Activated T-helper 9 cell treated with anti-CD3 and anti-CD28 coated beads, Interleukin-2, amount 50 U/mL, for 16 hours (primary cell): ENCODE measurements around the gene MTPN.

Experiments used
- DNase-seq: peaks from one replicate; pipeline ENCODE4 v3.0.0-alpha.2; 2020; ENCODE audit warnings: low read depth

MTPN gene

GRCh38 chr7:135956393-135956792 is 20.8 kb downstream of the MTPN start:
- no peak for DNase-seq

DNA sequence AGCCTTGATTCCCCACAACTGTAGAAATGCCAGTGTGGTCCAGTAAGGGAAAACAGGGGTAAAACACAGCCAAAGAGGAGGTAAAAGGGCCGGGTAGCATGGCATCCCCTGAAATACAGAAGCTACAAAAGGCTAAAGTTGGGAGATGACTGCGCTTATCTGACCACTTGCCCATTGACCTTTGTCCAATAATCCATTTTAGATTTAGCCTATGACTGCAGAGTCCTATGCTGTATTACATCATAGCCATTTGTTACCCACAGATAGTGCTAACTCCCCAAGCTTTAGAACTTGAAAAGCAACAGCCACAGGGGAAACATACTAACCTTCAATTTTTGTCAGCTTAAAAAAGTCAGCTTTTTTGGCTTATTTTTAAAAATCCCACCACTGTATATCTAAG is 26.2 kb downstream of the MTPN start:
- no peak for DNase-seq

- DNase-seq = no peak
Measured at GRCh38 chr7:135950429-135950828, 26.7 kb downstream of the MTPN start.

- no peak for DNase-seq
Measured at GRCh38 chr7:135946289-135947055, 30.7 kb downstream of the MTPN start.

GRCh38 chr7:135944753-135945152 is 32.4 kb downstream of the MTPN start:
- no peak for DNase-seq

GRCh38 chr7:135943134-135943879 is 33.9 kb downstream of the MTPN start:
- no peak for DNase-seq

DNA sequence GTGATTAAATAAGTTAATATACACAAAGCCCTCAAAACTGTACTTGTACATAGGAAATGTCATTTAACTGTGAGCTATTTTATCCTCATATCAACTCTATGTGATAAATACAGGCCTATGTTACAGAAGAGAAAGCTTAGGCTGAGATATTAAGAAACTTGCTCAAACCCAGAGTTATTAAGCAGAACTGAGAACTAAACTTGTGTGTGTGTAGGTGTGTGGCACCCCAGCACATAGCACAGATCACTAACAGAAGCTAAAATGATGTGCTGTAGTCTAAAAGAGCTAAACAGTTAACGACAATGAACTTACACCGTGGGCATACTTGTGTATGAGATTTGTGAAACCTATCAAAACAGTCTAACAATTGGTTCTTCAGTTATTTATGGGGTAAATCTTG is 34.5 kb downstream of the MTPN start:
- DNase-seq = no peak

DNA sequence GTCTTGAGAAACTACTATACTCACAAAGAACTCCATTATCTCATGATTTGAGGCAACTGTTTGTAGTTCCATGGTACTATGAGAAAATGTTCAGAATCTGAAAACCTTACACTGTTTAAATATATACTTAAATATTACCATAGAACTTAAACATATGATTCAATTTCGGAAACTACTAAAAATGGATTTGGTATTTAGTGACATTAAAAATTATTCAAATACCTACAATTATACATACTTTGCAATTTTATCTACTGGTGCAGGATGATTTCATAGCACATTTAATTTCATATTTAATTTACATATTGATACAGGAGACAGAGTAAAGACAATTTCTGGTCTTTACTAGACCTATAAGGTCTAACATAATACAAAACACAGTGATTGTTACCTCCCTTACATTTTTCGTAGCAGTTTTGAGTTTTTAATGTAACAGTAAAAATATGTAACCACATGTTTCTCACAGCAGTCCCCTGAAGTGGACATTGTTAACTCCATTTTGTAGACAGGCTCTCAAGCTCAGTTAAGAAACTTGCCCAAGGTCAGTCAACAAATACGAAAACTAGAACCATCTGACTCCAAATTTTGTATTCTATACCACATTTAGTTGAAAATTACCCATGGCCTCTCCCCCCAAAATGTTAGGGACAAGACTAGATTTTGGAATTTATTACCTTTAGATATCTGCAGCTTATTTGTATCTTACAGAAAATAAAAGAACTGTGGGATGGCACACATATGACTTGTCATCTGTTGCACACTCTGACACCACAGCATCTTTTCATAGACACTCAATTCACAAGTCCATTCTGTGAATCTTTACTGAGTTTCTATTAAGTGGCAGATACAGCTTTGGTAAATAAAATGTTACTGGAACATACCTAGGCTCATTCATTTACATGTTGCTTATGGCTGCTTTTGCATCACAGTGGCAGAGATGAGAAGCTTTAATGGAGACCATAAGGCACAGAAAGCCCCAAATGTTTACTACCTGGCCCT is 36.8 kb downstream of the MTPN start:
- no peak for DNase-seq

GRCh38 chr7:135939261-135939812 is 37.8 kb downstream of the MTPN start:
- DNase-seq = no peak

DNA sequence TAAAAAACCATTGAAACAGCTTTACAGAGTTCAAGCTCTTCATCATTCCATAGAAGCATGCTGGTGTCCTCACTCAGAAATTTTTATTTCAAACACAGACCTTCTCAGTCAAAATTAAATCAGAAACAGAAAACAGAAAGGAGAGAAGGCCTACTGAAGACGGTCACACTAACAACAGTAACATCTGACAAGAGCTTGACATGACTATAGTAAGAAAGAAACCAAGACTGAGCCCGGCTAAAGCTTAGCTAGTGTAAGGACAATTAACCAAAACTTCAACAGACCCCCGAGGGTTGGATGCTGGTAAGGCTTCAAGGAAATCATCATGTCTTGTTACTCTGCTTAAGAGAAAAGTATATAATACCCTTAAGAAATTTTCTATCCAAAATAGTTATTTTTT is 38.6 kb downstream of the MTPN start:
- DNase-seq = no peak

DNA sequence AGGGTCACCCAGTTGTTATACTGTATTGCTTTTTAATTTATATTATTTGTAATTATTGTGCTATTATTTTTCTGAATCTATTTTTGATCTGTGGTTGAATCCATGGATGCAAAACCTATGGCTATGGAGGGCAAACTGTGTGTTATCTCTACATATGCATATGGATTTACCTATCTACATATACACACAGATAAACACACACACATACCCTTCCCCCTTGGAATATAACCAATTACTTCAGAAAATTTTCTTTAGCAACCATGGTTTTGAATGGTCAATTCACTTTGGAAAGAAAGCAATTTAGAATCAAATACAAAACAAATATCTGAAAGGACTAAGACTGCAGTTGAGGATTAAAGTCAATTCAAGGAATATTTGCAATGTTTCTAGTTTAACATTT is 39.1 kb downstream of the MTPN start:
- no peak for DNase-seq

DNA sequence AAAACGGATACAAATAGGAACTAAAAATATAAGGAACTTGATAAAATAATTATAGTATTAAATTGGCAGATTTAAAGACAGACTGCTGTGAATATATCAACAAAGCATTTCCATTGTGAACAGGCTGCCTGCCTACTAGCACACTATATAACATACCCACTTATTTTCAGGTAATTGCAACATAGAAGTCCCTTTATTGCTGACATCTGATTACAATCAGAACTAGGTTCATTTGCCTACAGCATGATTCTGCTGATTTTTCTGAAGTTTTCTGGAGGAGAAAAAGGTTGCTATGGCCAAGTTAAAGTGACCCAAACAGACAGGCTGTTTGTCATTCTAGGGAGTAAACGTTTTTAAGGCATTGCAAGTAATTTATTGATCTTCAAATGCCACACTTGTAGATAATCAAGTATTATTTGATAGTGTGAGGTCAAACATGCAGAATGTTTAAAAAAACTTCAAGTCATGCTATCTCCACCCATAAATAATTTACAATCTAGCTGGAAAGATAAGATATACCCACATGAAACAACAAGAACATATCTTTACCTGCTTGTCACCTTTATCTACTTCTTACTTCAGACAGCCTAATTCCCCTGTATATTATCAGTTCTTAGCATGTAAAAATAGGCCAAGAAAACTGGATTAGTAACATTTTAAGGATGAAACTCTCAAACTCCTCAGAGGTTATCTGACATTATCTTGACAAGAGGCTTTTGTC is 40.5 kb downstream of the MTPN start:
- no peak for DNase-seq

- DNase-seq = no peak
Measured at GRCh38 chr7:135934651-135935050, 42.5 kb downstream of the MTPN start.

DNA sequence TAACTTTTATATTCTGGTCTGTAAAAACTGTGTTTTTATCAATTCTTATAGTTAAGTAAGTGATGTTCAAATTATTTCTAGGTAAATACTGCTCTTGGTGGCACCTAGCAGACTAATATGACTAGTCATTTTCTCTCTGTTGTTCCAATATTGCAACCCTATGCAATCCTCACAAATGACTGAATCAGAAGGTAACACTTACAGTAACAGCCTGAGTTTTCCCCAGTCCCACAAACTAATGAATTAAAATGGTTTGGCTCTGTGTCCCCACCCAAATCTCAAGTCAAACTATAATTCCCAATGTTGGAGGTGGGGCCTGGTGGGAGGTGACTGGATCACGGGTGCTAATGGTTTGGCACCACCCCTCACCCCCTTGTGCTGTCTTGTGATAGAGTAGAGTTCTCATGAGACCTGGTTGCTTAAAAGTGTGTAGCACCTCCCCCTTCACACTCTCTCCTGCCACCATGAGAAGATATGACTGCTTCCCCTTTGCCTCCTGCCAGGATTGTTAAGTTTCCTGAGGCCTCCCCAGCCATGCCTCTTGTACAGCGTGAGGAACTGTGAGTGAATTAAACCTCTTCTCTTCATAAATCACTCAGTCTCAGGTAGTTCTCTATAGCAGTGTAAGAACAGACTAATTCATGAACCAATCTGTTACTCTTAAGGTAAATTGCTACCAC is 43.5 kb downstream of the MTPN start:
- DNase-seq = no peak

DNA sequence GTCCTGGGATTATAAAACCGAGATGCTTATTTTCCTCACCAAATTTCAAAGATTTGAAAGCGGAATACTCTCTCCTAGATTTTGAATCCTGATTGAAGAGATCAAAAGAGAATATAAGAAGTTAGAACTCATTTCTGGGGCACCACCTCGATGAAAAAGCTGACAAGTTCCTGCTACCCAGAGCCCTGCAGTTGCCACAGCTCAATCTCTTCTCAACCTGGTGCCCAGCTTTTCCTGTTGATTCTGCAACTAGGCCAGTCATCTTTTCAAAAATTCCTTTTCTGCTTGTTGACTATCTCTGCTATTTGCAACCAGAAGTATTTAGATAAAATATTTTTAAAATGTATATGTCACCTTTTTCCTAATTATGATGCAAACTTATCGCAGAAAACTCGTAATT is 45.0 kb downstream of the MTPN start:
- no peak for DNase-seq

DNA sequence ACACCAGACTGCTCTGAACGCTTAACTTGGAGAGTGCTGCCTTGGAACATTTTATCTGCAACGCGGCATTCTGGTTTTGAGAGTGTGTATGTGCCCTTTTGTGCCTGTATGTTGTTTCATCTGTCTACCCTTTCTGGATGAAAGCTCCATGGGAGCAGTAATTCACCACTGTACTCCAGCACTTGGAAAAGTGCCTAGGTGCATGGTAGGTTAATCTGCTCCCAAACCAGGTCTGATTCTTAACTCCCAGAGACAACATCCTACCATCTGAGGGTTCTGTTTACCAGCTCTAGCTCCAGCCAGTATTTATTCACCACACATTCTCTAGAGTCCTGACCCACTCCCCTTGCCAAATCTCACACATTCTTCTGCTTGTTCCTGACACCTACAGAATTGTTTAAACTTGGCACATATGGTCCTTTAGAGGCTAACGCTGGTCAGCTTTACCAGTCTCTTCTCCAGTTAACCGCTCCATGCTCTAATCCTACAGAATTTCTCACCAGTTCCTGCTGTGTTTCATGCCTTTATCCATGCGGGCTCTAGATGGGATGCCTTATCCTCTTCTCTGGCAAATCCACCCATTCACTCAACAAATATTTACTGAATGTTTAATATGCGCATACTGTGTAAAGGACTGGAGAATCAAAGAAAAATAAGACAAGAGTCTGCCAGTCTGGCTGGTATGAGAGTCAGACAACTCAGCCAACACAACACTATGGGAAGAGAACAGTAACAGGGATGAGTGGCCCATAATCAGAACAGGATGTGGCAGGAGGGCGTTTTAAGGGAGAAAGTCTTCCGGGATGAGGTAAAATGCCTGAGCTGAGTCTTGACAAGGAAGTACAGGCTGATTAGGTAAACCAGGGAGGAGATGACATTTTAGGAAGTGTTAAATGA is 46.3 kb downstream of the MTPN start:
- DNase-seq = no peak

DNA sequence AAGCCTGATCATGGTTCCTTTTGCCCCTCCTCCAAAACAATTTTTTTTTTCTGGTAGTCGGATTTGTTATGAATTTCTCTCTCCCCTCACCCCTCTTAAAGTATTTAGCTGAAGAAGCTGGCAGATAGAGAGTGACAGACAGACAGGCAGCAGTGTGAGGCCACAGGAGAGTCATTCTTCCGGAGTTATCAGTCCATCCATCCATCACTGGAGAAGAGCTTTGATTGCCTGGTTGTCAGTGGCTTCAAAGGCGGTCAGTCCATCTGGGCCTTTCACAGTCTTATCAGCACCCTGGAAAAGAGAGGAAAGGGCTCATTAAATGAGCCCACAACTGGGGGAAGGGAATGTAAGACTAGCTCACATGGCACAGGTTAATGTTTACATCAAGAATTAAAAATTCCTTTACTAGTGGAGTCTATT is 47.4 kb downstream of the MTPN start:
- no peak for DNase-seq

- DNase-seq = no peak
Measured at GRCh38 chr7:135929249-135929648, 47.9 kb downstream of the MTPN start.

DNA sequence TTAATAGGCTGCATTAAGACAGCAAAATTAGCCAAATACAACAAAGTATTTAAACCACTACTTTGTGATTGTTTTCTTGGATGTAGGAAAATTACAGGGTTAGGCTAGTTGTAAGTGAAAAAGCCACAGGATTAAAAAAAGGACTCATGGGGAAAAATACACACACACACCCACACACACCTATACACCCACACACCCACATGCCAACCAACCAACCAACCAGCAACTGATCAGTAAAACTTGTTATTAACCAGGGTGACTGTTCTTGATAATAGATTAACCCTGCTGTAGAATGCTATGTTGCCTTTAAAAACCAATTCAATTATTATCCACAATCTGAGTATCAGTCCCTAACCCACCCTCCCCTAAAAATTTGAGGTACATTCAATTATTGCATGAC is 49.0 kb downstream of the MTPN start:
- DNase-seq = no peak

- DNase-seq = no peak
Measured at GRCh38 chr7:135925210-135925609, 51.9 kb downstream of the MTPN start.
